GM18505 (cell line): Measurements from ENCODE around the gene MRPS12.

ENCODE experiments used
- ATAC-seq: cut with Tn5 transposase; IDR thresholded peaks from one replicate; pipeline ENCODE4 v1.9.1; 2021; ENCODE audit not compliant: unreplicated experiment
- POLR2A ChIP-seq: IDR thresholded peaks from 4 replicates; pipeline ENCODE4 v1.6.1; 2011; ENCODE audit warnings: borderline replicate concordance; ENCODE audit not compliant: insufficient read depth, insufficient read length; ENCODE audit errors: extremely low read depth

MRPS12 gene

DNA sequence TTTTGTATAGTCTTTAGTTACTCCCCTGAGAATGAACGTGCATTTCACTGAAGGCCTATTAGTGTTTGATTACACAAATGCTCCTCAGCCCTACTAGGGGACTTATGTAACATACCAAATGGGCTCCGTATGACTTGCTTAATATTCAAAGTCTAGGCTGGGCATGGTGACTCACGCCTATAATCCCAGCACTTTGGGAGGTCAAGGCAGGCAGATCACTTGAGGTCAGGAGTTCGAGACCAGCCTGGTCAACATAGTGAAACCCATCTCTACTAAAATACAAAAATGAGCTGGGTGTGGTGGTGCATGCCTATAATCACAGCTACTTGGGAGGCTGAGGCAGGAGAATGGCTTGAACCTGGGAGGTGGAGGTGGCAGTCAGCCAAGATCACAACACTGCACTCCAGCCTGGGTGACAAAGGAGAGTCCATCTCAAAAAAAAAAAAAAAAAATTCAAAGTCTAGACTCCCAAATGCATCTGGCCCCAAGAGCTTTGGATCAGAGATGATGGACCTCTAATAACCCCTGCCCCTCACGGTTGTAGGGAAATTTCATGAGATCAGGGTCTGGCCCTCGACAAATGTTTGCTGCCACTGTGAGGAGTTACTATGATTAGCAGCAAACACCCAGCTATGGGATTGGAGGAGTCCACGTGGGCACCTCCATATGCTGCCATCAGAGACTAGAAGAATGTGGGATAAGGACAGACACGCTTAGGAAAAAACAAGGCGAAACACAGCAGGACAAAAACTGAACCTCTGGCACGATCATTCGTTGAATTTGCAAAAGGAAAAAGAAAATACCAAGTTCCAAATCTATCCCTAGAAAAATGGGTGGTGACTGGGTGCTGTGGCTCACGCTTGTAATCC lies 40.2 kb downstream of the MRPS12 start:
- no peak for TF ChIP-seq POLR2A
- ATAC-seq, result no peak

DNA sequence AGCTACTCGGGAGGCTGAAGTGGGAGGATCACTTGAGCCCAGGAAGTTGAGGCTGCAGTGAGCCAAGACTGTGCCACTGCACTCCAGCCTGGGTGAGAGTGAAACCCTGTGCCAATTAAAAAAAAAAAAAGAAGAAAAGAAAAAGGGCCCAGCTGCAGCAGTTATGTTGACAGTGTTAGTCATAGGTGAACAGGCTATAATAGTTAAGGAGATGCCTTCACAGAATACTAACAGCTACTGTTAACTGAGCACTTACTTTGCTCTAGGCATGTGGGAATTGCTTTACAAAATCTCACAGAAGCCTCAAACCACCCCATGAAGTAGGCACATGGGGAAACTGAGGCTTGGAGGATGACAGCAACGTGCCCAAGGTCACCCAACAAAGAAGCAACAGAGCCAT lies 40.9 kb downstream of the MRPS12 start:
- ATAC-seq, result no peak
- no peak for TF ChIP-seq POLR2A

DNA sequence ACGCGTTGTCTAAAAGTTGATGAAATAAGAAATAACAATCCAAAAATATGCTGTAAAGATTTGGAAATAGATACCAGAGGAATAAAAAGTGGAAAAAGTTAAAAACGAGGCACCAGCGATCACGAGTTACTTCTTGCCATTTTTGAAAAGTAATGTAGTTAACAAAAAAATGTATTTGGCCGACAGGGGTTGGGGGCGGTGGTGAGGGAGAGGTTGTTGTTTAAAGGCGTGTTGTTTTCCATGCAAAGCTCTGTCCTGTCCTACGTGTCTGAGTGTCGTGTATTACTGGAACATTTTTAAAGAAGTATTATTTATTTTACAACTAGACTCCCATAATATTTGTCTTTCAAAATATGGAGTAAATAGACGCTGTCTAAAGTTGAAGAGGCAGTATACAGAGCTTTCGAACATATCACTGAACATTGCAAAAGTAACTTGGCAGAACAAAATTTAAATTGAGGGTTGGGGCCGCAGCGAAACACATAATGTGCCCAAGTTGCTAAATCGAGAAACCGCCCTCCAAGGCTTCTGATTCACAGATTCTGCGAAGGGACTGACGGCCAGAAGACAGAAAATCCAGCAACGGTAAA lies 44.0 kb downstream of the MRPS12 start:
- TF ChIP-seq POLR2A, result no peak
- ATAC-seq, result no peak

DNA sequence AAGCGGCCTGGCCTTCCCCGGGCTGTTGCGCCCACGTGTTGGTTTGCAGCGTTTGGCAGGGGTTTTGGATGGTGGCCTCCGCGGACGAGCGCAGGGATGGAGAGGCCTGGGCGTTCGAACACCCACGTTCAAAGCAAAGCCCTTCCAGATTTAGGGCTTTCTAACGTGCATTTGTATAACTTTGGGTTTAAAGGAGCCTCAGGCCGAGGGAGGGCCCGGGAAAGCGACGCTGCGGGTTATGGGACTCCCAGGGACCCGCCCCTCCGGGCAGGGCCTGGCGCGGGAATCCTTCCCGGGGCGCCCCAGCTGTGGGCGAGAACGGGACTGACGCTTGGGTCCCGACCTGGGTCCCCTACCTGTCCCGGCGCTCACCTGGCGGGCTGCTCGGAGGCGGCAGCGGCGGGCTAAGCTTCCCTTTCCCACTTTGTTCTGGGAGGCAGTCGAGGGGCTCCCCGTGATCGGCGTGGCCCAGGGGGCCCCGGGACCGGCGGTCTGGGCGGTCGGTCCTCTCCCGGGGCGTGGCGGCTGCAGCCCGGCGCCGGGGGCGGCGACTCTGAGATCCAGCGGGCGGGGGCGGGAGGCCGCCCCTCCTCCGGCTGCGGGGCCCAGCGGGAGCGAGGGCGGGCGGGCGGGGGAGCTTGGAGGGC lies 44.6 kb downstream of the MRPS12 start, which contains the start of gene FBXO17:
Gene FBXO17, minus strand, starts transcription at position 529 of the 647 bp plus-strand sequence. CDS start 25,423 bp downstream, outside the sequence.
- TF ChIP-seq POLR2A, result no peak
- ATAC-seq, result no peak

DNA sequence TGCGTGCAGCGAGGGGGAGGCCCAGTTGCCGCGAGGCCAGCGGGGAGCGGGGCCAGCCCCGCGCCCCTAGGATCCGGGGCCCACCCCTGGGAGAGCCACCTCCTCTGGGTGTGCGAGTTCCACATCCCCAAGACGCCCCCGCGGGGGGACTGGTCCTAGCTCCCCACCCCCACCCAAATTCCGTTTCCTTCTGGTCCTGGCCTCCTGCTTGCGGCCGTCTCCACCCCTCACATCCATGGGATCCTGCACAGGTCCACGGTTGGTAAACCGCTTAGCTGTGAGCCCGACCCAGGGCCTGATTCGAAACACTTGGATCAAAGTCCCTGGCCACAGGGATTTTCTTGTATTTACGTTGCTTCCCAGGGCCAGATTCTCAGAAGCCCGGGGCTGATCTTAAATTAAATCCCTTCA lies 45.1 kb downstream of the MRPS12 start:
- no peak for ATAC-seq
- no peak for TF ChIP-seq POLR2A

DNA sequence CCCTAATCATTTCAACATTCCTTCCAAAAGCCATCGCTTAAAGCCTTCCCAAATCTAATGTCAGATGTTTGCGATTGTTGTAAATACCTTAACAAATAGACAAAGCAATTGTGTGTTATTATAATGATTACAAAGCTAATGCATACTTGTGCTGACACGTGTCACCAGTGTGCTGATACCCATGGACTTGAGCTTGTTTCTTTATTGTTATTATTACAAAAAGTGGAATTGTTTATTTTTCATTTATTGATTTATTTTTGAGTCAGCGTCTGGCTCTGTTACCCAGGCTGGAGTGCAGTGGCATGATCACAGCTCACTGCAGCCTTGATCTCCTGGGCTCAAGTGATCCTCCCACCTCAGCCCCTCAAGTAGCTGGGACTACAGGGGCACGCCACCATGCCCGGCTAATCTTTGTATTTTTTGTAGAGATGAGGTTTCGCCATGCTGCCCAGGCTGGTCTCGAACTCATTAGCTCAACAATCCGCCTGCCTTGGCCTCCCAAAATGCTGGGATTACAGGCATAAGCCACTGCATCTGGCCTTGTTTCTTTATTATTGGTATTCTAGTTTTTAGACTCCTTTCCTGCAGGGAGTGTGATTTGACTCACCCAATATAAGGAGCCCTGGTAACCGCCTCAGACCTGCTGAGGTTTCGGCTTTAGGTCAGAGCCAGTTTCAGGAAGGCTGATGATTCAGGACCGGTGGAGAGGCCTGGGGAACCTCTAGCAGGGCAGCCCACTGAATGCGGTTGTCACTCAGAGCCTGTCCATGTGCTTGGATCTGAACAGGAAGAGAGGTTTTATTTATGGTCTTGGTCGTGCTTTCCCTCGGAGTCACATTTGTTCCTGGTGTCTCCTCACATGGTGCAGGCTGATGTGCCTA lies 46.9 kb downstream of the MRPS12 start:
- TF ChIP-seq POLR2A, result no peak
- ATAC-seq, result peak; percentile 65

DNA sequence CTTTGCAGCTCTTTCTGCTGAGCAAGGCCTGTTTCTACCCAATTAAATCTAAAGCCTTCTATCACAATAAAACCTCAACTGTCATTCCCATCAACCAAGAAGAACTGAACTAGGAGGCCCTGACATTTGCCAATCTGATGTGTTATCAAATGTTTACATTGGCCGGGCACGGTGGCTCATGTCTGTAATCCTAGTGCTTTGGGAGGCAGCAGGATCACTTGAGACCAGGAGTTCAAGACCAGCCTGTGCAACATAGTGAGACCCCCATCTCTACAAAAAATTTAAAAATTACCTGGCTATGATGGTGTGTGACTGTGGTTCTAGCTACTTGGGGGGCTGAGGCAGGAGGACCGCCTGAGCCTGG lies 47.6 kb downstream of the MRPS12 start:
- ATAC-seq, result no peak
- TF ChIP-seq POLR2A, result no peak

DNA sequence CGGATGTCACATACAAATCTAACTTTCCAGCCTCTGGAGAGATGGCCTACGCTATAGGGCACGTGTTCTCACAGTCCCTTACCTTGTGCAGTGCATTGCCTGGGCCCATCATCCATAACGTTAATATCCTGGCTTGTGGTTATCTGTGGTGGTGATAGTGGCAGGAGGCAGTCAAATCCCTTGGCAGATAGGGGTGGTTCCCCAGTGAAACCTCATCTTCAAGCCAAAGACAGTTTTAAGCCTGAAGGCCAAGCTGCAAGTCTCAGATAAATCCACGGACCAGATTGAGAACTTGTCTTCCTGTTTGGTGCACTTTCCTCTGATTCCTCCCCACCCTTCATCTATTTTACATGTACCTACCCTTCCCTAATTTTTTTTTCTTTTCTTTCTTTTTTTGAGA lies 49.1 kb downstream of the MRPS12 start:
- TF ChIP-seq POLR2A, result no peak
- no peak for ATAC-seq

DNA sequence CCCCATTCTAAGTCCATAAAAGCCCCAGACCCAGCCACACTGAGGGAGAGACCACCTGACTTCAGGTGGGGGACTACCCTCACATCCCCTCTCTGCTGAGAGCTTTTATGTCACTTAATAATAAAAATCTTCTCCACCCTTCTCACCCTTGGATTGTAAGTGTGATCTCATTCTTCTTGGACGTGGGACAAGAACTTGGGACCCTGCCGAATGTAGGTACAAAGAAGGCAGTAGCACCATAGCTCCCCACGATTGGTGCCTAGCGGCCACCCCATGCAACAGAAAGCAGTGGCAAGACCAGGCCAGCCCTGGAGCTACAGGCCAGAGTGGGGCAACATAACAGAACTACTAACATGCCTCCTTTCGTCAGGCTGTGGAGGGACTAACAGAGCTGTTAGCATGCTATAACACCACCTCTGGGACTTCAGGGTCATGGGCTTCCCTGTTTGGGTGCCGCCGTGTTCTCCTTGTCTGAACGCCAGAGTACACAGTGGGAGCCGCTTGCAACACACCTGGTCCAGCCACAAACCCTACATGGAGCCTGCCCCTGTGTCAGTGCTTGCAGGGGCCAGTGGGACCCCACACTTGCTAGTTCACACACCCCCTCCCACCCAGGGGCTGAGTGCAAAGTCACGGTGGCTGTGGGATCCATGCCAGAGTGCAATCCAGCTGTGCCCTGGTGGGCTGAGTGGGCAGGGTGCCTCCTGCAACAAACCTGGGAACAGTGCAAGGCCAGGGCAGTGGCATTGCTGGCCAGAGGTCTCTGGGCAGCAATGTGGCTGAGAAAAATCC lies 50.0 kb downstream of the MRPS12 start:
- no peak for TF ChIP-seq POLR2A
- no peak for ATAC-seq
